Mucosa of gallbladder (tissue), 1 donor: ENCODE data around the gene NTSR2. TPM values are rescaled to one million over a fixed set of nuclear protein-coding genes. Genes with fewer than 3 reads are reported as not detected.

ENCODE experiments used
- DNase-seq: peaks from one replicate; pipeline ENCODE4 v3.0.0-alpha.2; 2020; ENCODE audit warnings: low spot score
- total RNA-seq: library from RNA; stranded (reverse); gene quantifications from one replicate; pipeline ENCODE4 v1.2.1, GENCODE V29; 2021
- donor health status: DM: no; HTN: no; CAD: no.

Gene NTSR2
- total RNA-seq, 1 donor from 2014 or later: not detected

- DNase-seq: no peak
Measured at GRCh38 chr2:11657646-11658045, 12.3 kb downstream of the NTSR2 start.

GRCh38 chr2:11657195-11657594, 12.8 kb downstream of the NTSR2 start:
- no peak for DNase-seq

- DNase-seq: peak; percentile 26
Measured at GRCh38 chr2:11656671-11657101, 13.3 kb downstream of the NTSR2 start.

GRCh38 chr2:11656252-11656651, 13.7 kb downstream of the NTSR2 start:
- no peak for DNase-seq

- no peak for DNase-seq
Measured at GRCh38 chr2:11655495-11655894, 14.5 kb downstream of the NTSR2 start.

DNA sequence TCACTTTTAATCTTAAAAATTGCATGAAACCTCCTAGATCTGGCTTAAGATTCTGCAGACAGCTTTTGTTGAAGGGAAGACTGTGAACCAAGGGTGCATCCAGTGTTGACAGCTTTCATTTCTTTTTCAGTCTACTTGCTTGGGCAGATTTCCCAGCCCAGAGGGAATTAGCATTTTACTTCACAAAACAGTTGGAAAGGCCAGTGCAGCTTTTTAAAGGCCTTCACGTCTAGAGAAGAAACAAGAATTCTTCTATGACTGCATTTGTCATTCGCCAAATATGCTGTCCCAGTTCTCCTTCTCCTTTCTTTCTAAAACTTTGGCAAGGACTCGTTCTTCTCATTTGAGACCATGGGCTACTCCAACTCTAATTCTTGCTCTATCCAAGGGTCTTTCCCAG, 17.4 kb downstream of the NTSR2 start:
- no peak for DNase-seq

DNA sequence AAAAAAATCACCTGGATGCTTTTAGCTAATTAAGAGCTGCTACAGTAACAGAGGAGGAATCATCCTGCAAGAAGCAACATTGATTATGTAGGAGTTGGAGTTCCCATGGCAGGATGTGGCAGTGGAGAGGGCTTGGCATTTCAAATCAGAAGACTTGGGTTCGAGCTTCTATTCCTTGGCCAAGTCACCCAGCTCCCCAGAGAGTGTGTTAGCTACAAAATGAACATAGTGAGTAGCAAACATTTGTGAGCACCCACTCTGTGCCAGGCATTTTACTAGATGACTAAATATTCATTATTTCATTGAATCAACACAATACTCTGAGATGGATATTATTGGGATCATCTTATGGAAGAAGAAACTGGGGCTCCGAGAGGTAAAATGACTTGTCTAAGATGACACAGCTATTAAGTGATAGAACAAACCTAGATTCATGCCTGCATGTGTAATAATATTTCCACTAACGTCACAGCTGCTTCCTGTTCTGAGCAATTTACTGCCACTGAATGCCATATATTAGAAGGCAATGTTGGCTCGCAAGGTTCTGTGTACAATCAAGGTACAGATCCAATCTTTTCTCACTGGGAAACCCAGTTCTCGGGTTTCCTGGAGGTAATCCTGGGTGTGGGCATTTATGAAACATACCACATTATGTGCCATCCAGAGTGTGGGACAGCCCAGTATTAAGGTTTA, 18.0 kb downstream of the NTSR2 start:
- DNase-seq: no peak

DNA sequence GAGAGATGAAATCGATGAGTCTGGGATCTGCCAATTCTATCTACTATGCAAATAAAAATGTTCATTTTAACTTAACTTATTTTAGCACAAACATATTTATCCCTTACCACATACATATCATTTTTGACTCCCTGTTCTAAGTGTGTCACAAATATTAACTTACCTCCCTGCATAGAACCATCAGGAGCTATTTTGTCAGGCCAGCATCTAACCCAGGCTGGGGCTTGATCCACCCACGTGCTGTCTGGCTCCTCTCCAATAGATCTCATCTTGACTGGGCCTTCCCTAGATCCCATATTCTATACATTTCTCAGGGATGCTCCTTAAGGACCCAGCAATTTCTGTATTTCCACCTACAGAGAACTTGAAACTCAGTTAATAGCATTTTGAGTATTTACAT, 20.9 kb downstream of the NTSR2 start:
- no peak for DNase-seq

DNA sequence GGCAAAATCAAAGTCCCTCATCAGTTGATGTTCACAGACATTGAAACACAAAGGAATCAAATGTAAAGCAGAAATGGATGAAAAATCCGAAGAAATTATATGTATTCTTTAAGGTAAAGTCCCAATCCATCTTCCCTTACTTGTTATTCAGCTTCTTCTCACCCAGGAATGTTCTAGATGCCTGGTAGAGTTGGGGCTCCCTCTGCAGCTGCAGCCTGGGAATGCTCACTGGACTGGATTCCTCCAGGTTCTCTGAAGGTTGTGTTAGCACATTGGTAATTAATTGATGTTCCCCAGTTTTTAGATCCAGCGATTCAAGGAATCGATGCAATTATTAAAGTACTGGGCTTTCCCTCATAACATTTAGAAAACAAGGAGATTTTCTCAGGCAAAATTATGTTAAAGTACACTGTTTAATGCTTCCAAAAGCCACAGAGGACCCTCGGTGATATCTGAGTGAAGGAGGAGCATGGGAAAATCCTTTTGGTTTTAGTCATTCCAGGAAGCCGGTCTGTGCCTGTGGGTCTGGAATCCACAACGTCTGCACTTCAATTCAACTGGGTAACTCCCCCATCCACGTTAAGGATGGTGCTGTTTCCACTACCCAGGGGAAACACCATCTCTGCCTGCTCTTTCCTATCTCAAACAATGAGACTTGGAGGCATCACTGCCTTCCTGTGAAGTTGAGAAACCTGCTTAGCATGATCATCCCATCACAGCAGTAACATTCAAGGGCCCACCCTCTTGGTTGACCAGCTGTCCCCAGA, 22.0 kb downstream of the NTSR2 start:
- DNase-seq: no peak

GRCh38 chr2:11646530-11646929, 23.5 kb downstream of the NTSR2 start:
- no peak for DNase-seq

DNA sequence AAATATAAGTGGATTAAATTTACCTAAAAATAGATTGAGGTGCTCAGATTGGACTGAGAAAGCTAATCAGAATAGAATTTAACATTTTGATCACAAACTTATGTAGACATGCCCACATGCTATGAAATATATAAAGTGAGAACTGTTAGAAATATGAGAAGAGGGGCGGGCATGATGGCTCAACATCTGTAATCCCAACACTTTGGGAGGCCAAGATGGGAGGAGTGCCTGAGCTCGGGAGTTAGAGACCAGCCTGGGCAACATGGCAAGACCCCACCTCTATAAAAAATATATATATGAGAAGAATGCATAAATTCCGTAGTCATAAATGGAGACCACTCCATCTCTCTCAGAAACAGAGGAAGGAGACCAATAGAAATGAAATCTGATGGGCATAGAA, 25.7 kb downstream of the NTSR2 start:
- DNase-seq: no peak

GRCh38 chr2:11642972-11643371, 27.0 kb downstream of the NTSR2 start:
- no peak for DNase-seq

- DNase-seq: no peak
Measured at GRCh38 chr2:11640132-11640531, 29.9 kb downstream of the NTSR2 start.

DNA sequence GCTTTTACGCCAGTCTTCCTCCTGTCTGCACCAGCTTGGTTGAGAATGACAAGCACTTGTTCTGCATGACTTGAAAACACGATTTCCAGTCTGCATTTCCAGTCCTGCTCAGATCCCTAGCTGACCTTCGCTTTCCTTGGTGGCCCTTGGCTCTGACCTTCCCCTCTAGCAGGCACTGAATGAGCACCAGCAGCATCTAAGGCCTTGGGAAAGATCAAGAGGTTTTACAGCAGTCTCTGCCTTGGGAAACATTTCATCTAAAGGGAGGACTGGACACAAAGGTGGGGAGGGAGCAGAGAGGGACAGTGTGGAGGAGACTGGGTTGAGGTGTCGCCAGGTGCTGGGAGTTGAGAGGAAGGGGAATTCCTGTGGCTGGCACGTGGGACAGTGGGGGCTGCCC, 30.5 kb downstream of the NTSR2 start:
- DNase-seq: no peak

DNA sequence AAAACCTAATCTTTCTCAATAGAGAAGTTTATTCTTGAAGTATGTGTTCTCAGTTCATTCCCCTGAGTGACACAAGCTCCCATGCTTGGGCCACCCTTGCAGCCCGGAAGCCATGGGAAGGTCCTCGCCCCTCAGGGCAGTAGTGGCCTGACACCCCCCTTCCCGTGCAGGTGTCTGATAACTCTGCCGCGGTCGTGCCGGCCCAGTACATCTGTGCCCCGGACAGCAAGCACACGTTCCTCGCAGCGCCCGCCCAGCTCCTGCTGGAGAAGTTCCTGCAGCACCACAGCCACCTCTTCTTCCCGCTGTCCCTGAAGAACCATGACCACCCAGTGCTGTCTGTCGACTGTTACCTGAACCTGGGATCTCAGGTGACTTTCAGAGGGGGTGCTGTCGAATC, 32.4 kb downstream of the NTSR2 start:
- DNase-seq: no peak

- no peak for DNase-seq
Measured at GRCh38 chr2:11636593-11637295, 33.3 kb downstream of the NTSR2 start.

GRCh38 chr2:11635141-11635540, 34.9 kb downstream of the NTSR2 start:
- no peak for DNase-seq

DNA sequence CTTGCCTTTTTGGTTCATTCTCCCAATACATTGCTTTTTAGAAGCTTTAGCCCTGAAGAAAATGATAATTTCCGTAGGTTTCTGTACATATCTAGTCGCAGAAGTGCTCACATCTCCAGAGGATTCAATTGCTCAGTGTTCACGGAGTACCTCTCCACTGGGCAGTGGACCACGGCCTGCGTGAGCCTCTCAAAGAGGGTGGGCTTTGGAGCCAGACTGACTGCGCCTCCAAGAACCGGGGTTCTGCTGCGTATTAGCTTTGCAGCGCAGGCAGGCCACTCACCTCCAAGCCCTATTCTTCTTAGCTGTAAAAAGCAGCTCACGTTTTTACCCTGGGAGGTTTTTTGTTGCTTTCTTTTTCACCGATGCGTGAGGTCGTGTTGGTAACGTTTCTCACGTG, 35.4 kb downstream of the NTSR2 start:
- no peak for DNase-seq

- DNase-seq: no peak
Measured at GRCh38 chr2:11633923-11634478, 36.0 kb downstream of the NTSR2 start.

DNA sequence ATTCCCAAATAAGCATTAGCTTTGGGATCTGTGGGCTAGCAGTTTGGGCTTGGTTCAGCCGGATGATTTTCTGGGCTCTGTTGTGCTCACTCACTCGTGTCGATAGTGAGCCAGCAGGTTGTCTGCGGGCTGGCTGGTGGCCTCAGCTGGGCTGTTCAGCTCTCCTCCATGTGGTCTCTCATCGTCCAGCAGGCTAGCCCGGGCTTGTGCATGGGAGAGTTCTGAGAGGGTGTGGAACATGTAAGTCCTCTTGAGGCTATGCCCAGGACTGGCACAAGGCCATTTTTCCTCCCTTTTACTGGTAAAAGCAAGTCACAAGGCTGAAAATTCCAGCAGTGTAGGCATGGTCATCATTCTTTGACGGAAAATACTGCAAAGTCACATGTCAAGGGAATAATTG, 38.5 kb downstream of the NTSR2 start:
- DNase-seq: no peak

DNA sequence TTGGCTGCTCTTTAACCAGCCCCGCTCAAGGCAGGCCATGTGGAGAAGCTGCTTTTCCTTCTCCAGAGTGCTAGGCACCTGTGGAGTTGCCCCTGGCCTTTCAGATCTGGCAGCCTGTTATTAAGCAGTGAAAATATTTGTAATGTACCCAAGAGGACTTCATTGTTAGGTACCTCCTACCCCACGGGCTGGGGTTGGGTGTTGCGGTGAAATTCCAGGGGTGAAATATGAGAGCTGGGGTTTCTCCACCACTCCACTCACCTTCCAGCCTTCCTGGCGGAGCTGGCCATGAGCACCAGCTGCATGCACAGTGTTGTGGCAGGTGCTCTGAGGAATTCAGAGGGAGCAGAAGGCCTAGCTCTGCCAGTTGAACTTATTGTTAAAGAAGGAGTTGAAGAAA, 39.1 kb downstream of the NTSR2 start:
- no peak for DNase-seq

- no peak for DNase-seq
Measured at GRCh38 chr2:11629851-11630250, 40.1 kb downstream of the NTSR2 start.

GRCh38 chr2:11629215-11629614, 40.8 kb downstream of the NTSR2 start:
- no peak for DNase-seq
